ENCODE results near the gene TSPAN10.

- TF ChIP-seq POLR2A (IDR thresholded peaks at IDR 0.05; ENCODE audit: low read depth, low read length) (no peak), ELK1 (IDR thresholded peaks at IDR 0.05; ENCODE audit: borderline replicate concordance, low read depth, low read length) (no peak), CTCF (conservative IDR thresholded peaks at IDR 0.05; ENCODE audit: low read depth, low read length) (no peak), BHLHE40 (IDR thresholded peaks at IDR 0.05; ENCODE audit: low read depth, low read length) (no peak), MXI1 (IDR thresholded peaks at IDR 0.05; ENCODE audit: borderline replicate concordance, low read depth, low read length) (0 out of 2 replicates have a peak, but pooled peaks have one; percentile 20), SMC3 (IDR thresholded peaks at IDR 0.05; ENCODE audit: low read depth, low read length) (no peak), MAZ (IDR thresholded peaks at IDR 0.05; ENCODE audit: borderline replicate concordance, low read depth, low read length) (no peak), CEBPB (IDR thresholded peaks at IDR 0.05; ENCODE audit: low read depth, low read length) (no peak)
Measured at GRCh38 chr17:81635973-81636504, 957 bp upstream of the TSPAN10 start.
